BLaER1 (cell line): ENCODE measurements around the gene SPIRE2.
A peak's percentile ranks its signal among the peaks of the same experiment; 100 is the strongest.
"Not testable (repeated sequence)": the region's sequence is repeated elsewhere in the genome, so short reads cannot be mapped to it uniquely, and the experiment has no call there.

Experiments
- H3K27ac ChIP-seq: shearing (Covaris generic); formaldehyde crosslinking; 2 replicates; pipeline ENCODE4 v1.8.1; 2022
- H3K27me3 ChIP-seq: shearing (Covaris generic); formaldehyde crosslinking; 2 replicates; pipeline ENCODE4 v1.8.1; 2022
- H3K36me3 ChIP-seq: shearing (Covaris generic); formaldehyde crosslinking; 2 replicates; pipeline ENCODE4 v1.8.1; 2022
- H3K4me1 ChIP-seq: shearing (Covaris generic); formaldehyde crosslinking; 2 replicates; pipeline ENCODE4 v1.8.1; 2022
- H3K4me2 ChIP-seq: shearing (Covaris generic); formaldehyde crosslinking; 2 replicates; pipeline ENCODE4 v1.8.1; 2022
- H3K4me3 ChIP-seq: shearing (Covaris generic); formaldehyde crosslinking; 2 replicates; pipeline ENCODE4 v1.8.1; 2022
- H3K9ac ChIP-seq: shearing (Covaris generic); formaldehyde crosslinking; 2 replicates; pipeline ENCODE4 v1.8.1; 2022
- H3K9me3 ChIP-seq: shearing (Covaris generic); formaldehyde crosslinking; 2 replicates; pipeline ENCODE4 v1.8.1; 2022
- H4K20me1 ChIP-seq: shearing (Covaris generic); formaldehyde crosslinking; 2 replicates; pipeline ENCODE4 v1.8.1; 2022
- Cebpa-rat ChIP-seq: shearing (Covaris generic); IDR thresholded peaks from 2 replicates; pipeline ENCODE4 v1.8.1; 2022

The SPIRE2 gene

DNA sequence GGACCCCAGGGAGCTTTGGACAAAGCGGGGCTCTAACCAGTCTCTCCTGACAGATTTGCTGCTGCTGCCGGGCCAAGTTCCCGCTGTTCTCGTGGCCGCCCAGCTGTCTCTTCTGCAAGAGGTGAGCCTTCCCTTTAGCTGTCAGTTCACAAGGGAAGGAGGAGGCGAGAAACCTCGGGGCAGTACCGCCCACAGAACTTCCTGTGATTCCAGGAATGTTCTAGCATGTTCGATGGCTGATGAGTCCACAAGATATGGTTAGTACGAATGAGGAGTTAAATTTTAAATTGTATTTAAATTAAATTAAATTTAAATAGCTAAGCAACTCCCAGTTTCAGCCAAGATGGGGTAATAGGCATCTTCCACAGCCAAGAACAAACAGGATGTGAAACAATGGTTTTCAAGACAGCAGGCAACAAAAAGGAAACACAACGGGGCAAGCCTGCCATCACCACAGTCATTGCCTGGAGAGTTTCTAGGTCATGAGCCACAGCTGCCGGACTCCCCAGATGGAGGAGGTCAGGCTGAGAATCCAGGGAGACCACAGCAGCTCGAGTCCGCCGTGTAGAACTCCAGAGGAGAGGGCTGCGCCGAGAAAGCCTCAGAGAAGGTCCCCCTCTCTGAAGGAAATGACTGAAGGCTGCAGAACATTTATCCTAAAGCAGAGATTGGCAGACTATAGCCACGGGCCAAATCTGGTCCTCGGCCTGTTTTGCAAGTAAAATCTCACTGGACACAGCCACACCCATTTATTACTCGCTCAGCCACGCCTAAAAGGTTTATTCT is 35.7 kb downstream of the SPIRE2 start:
- H3K27ac ChIP-seq: peak overlapping the region; percentile 78
- peak overlapping the region; percentile 47 for H3K4me3 ChIP-seq
- peak overlapping the region; percentile 67 for H3K9ac ChIP-seq
- peaks cover 40% of the 10 kb centered on the region for H3K4me1 ChIP-seq
- no peaks in the 10 kb centered on the region for H4K20me1 ChIP-seq
- no peak for TF ChIP-seq Cebpa-rat
- peak overlapping the region; percentile 89 for H3K4me2 ChIP-seq
- H3K36me3 ChIP-seq: peaks cover 8% of the 10 kb centered on the region; the same call in 1 of the 2 replicates
- H3K9me3 ChIP-seq: peaks cover 13% of the 10 kb centered on the region
- H3K27me3 ChIP-seq: no peaks in the 10 kb centered on the region

DNA sequence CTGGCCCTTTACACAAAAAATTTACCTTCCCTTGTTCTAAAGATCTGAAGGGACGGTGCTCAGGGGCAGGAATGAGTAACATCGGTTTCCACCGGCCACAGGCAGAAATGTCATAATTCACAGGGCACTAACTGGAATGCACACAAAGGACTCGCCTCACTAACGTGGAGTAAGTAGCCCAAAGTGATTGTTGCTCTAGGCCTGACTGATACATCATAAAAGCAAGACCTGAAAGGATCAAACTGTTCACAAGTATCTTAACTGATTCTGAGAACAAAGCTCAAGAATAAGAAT is 36.2 kb downstream of the SPIRE2 start:
- Histone ChIP-seq H4K20me1 (no peaks in the 10 kb centered on the region), H3K27me3 (no peaks in the 10 kb centered on the region), H3K4me2 (peak overlapping the region; percentile 89), H3K27ac (peak overlapping the region; percentile 78), H3K4me1 (peaks cover 46% of the 10 kb centered on the region), H3K36me3 (peaks cover 8% of the 10 kb centered on the region; the same call in 1 of the 2 replicates), H3K4me3 (peak overlapping the region; percentile 47; the same call in 1 of the 2 replicates), H3K9ac (peak overlapping the region; percentile 67), H3K9me3 (peaks cover 13% of the 10 kb centered on the region)
- TF ChIP-seq Cebpa-rat: no peak

DNA sequence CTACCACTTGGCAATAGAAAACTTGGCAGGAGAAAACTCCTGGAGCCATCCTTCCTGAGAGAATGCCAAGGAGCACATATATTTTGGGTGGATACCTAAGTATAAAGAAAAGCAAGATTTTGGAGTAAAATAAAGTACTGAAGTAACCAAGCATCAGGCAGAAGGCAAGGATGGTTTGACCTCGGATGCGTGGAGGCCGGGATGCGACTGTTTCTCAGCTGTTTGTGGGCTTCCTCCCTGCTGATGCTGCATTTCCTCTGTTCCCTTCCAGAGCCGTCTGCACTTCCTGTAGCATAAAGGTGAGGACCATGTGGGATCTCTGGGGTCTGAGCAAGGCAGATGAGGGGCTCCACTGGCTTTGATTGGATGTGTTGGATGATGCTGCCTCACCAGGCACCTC is 39.6 kb downstream of the SPIRE2 start:
- Histone ChIP-seq H4K20me1 (no peaks in the 10 kb centered on the region), H3K4me2 (no peak overlapping the region), H3K36me3 (peaks cover 8% of the 10 kb centered on the region; the same call in 1 of the 2 replicates), H3K4me3 (no peak overlapping the region), H3K9me3 (peaks cover 13% of the 10 kb centered on the region), H3K27me3 (no peaks in the 10 kb centered on the region), H3K27ac (no peak overlapping the region), H3K4me1 (peaks cover 72% of the 10 kb centered on the region), H3K9ac (no peak overlapping the region)
- no peak for TF ChIP-seq Cebpa-rat

DNA sequence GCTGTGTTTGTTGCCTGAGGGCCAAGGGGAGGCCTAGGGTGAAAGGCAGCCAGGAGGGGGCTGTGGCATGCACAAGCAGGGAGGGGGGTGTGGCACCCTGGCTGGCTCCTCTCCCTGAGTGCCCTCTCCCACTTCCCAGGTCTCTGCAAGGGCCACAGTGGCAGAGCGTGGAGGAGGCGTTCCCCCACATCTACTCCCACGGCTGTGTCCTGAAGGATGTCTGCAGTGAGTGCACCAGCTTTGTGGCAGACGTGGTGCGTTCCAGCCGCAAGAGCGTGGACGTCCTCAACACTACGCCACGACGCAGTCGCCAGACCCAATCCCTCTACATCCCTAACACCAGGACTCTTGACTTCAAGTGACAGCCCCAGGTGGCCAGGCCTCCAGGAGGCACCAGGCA is 41.6 kb downstream of the SPIRE2 start:
- Histone ChIP-seq H4K20me1 (peaks cover 8% of the 10 kb centered on the region), H3K4me1 (peaks cover 61% of the 10 kb centered on the region), H3K27ac (no peak overlapping the region; the same call in 1 of the 2 replicates), H3K9ac (0 out of 2 replicates have a peak overlapping the region, but pooled peaks have one; percentile 31), H3K4me3 (no peak overlapping the region), H3K36me3 (peaks cover 13% of the 10 kb centered on the region), H3K9me3 (peaks cover 13% of the 10 kb centered on the region), H3K4me2 (peak overlapping the region; percentile 59), H3K27me3 (no peaks in the 10 kb centered on the region)
- no peak for TF ChIP-seq Cebpa-rat

DNA sequence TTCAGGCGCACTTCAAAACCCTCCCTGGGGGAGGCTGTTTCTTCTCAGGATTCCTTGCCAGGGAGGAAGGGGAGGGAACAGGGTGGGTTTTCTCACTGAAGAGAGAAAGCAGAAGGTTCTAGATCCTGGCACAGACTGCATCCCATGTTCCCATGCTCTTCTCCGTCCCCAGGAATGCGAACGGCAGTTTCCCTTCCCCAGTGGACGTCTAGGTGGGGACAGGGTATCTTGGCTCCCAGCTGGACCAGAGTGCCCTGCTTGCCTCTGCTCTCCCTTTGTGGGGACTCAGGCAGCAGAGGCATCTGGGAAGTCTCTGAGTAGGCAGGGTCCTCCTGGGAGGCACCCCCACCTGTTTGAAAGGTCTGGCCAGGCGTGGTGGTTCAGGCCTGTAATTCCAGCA is 42.2 kb downstream of the SPIRE2 start:
- no peak overlapping the region for H3K4me3 ChIP-seq
- H3K27ac ChIP-seq: peak overlapping the region; percentile 3; the same call in 1 of the 2 replicates
- H3K4me1 ChIP-seq: peaks cover 61% of the 10 kb centered on the region
- peak overlapping the region; percentile 59 for H3K4me2 ChIP-seq
- TF ChIP-seq Cebpa-rat: no peak
- peaks cover 18% of the 10 kb centered on the region for H3K36me3 ChIP-seq
- no peaks in the 10 kb centered on the region for H3K27me3 ChIP-seq
- peaks cover 13% of the 10 kb centered on the region for H3K9me3 ChIP-seq
- no peak overlapping the region for H3K9ac ChIP-seq
- H4K20me1 ChIP-seq: peaks cover 13% of the 10 kb centered on the region

DNA sequence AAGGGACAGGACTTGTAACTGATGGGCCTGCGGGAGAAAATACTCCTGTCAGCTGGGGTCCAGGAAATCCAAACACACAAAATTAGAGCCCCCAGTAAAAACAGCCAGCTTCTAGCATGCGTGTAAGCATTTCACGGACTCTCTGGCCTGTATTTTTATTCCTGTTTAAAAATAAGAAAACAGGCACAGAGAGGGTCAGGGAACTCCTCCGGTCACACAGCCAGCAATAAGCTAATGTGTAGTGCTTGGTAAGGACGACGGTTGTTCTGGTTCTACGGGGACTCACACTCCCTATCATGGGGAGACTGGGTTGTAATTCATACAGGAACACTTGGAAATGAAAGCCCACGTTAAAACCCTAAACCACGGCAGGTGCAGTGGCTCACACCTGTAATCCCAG is 43.6 kb downstream of the SPIRE2 start:
- H3K27ac ChIP-seq: no peak overlapping the region
- H3K9ac ChIP-seq: no peak overlapping the region
- no peaks in the 10 kb centered on the region for H3K27me3 ChIP-seq
- peak overlapping the region; percentile 99 for H3K4me2 ChIP-seq
- peaks cover 32% of the 10 kb centered on the region for H3K36me3 ChIP-seq
- H3K9me3 ChIP-seq: peaks cover 13% of the 10 kb centered on the region
- TF ChIP-seq Cebpa-rat: no peak
- no peak overlapping the region for H3K4me3 ChIP-seq
- H4K20me1 ChIP-seq: peaks cover 28% of the 10 kb centered on the region
- H3K4me1 ChIP-seq: peaks cover 70% of the 10 kb centered on the region

DNA sequence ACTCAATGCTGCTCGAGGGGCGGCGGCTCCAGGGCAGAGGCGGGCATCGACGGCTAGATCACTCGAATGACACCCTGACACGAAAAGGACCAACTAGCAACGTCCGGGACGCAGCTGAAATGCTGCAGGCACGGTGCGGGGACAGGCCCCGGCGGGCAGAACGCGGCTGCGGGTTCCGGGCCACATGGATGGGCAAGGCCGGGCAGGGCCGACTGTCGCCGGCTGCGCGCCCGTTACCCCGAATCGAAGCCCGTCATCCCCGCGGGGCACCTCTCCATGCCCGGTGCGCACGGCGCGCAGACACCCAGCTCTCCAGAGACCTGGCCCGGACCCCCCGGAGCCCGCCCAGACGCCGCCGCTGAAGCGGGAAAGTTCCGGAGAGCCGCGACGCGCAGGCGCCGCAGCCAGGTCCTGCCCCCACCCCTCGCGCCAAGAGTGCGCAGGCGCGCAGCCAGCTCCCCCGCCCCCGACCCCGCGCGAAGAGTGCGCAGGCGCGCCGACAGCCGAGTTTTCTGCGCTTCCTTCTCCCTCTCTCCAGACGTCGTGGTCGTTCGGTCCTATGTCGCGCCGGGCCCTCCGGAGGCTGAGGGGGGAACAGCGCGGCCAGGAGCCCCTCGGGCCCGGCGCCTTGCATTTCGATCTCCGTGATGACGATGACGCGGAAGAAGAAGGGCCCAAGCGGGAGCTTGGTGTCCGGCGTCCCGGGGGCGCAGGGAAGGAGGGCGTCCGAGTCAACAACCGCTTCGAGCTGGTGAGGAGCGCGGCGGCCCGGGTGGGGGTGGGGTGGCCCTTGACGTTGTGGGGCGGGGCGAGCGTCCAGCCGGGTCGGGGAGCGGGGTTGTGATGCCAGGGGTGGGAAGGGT is 45.1 kb downstream of the SPIRE2 start, which contains the start of gene TCF25:
Gene TCF25 (plus strand): TSS at position 484 of the 863 bp plus-strand sequence. CDS start 76 bp downstream, at position 560.
- Histone ChIP-seq H3K9me3 (no peaks in the 10 kb centered on the region), H3K36me3 (peaks cover 39% of the 10 kb centered on the region), H3K4me2 (peak within 1 kb of the TSS; percentile 99), H3K27me3 (no peaks in the 10 kb centered on the region), H3K4me1 (peaks cover 69% of the 10 kb centered on the region), H4K20me1 (peaks cover 42% of the 10 kb centered on the region), H3K9ac (peak within 1 kb of the TSS; percentile 97), H3K4me3 (peak within 1 kb of the TSS; percentile 81), H3K27ac (peak within 1 kb of the TSS; percentile 98)
- no peak for TF ChIP-seq Cebpa-rat

DNA sequence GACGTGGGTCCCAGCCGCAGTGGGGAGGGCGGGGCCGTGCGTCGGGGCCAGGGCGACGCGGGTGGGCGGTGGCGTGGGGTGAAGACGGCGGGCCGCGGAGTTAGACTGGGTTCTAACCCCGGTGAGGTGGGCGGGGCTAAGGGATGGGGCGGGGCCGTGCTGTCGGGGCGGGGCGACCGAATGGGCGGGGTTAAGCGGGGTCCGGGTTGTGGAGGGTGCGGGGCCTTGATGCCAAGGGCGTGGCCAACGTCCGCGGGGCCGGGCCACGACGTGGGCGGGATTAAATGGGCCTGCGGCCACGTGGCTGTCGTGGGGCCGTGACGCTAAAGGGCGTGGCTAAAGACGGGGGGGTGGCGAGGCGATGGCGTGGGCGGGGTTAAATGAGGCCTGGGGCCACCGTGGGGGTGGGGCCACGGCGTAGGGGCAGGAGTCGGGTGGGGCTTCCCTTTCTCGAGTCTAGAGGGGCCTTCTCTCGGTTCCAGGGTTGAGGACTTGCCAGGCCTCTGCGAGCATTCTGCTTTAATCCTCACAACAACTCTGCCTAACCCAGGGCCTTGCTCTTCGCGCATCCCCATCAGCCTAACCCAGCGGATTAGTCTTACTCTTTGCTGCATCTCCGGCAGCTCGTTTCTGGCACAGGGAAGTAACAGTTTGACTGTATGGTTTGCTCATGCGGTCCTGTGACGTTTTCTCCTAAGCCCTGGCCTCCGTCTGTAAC is 45.9 kb downstream of the SPIRE2 start:
- Histone ChIP-seq H3K27me3 (no peaks in the 10 kb centered on the region), H3K27ac (peak overlapping the region; percentile 98), H3K4me3 (peak overlapping the region; percentile 81), H3K36me3 (peaks cover 46% of the 10 kb centered on the region), H3K9ac (peak overlapping the region; percentile 97), H3K9me3 (no peaks in the 10 kb centered on the region), H3K4me1 (peaks cover 61% of the 10 kb centered on the region), H3K4me2 (peak overlapping the region; percentile 99), H4K20me1 (peaks cover 50% of the 10 kb centered on the region)
- TF ChIP-seq Cebpa-rat: no peak

DNA sequence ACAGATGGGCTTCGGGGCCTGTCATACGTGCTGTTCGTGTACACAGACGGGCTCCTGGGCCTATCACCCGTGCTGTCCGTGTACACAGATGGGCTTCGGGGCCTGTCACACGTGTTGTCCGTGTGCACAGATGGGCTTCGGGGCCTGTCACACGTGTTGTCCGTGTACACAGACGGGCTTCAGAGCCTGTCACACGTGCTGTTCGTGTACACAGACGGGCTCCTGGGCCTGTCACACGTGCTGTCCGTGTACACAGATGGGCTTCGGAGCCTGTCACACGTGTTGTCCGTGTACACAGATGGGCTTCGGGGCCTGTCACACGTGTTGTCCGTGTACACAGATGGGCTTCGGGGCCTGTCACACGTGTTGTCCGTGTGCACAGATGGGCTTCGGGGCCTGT is 50.8 kb downstream of the SPIRE2 start:
- H3K36me3 ChIP-seq: peaks cover 94% of the 10 kb centered on the region
- peaks cover 100% of the 10 kb centered on the region for H4K20me1 ChIP-seq

More for the DNA sequence above, 50.8 kb downstream of the SPIRE2 start:
- H3K4me3 ChIP-seq, H3K27me3 ChIP-seq, H3K9me3 ChIP-seq, H3K9ac ChIP-seq, H3K27ac ChIP-seq, H3K4me2 ChIP-seq: not testable (repeated sequence)
- H3K4me1 ChIP-seq: peaks cover 51% of the 10 kb centered on the region
